SK-N-DZ (cell line): ENCODE measurements around the gene CDHR2.
A peak's percentile ranks its signal among the peaks of the same experiment; 100 is the strongest.

Source experiments
- DNase-seq: peaks from one replicate; pipeline ENCODE4 v3.0.0-alpha.2; 2015; ENCODE audit warnings: low spot score

The CDHR2 gene

GRCh38 chr5:176529116-176529740, 19.9 kb upstream of the CDHR2 start:
- no peak for DNase-seq

- no peak for DNase-seq
Measured at GRCh38 chr5:176529741-176530141, 19.4 kb upstream of the CDHR2 start.

- no peak for DNase-seq
Measured at GRCh38 chr5:176530393-176530982, 18.7 kb upstream of the CDHR2 start.

DNA sequence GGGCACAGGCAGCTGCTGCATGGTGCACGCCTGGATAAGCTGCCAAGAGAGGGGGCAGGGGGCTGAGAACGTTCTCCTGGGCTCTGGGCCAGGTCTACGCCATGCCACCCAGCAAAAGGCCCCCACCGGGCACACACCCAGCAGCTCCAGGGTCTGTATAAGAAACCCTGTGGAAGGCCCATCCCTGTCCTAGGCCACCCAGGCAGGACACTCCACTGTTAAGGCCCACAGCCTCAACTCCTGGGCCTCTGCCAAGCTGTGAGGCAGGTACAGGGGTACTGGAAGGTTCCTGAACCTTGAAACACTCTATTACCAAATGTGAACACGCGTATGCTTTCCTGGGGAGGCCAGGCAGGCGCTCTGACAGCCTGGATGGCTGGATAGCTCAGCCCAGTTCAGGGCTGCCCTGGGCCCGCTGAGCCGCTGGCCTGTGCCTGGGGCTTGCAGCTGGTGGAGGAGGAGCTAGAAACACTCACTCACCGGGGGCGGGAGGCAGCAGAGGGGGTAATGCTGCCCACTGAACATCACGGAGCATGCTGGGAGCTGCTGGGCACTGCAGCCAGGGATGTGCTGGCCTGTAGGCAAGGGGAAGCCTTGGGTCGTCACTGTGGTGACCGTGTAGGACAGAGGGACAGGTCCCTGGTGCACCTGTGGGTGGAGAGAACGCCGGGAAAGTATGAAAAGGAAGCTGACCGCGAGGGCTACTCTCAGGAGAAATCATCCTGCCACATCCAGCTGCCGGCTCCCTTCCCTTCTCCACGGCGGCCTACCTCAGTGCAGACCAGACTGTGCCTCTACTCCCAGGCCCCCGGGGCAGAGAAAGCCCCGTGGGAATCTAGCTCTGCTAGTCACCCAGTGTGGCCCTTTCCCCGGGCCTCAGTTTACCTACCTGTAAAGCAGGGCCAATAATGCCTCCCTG, 17.9 kb upstream of the CDHR2 start:
- DNase-seq: no peak

- no peak for DNase-seq
Measured at GRCh38 chr5:176531902-176532493, 17.1 kb upstream of the CDHR2 start.

GRCh38 chr5:176532795-176533194, 16.3 kb upstream of the CDHR2 start:
- DNase-seq: no peak

DNA sequence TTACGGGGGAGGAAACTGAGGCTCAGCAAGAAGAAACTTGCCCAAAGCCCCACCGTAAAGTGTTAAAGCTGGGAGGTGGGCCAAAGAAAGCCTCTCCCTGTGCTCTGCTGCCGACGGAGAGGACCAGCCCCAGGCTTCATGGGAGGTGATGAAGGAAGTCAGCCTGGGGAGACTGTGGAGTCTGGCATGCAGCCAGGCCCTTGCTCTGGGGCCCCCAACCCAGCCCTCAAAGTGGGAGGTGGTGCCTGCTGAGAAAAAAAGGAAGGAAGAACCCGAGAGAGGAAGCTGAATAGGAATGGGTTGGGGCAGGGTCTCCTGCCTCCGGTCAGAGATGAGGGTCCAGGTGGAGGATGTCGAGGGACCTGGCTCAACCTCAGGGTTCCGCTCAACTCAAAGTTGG, 15.8 kb upstream of the CDHR2 start:
- no peak for DNase-seq

DNA sequence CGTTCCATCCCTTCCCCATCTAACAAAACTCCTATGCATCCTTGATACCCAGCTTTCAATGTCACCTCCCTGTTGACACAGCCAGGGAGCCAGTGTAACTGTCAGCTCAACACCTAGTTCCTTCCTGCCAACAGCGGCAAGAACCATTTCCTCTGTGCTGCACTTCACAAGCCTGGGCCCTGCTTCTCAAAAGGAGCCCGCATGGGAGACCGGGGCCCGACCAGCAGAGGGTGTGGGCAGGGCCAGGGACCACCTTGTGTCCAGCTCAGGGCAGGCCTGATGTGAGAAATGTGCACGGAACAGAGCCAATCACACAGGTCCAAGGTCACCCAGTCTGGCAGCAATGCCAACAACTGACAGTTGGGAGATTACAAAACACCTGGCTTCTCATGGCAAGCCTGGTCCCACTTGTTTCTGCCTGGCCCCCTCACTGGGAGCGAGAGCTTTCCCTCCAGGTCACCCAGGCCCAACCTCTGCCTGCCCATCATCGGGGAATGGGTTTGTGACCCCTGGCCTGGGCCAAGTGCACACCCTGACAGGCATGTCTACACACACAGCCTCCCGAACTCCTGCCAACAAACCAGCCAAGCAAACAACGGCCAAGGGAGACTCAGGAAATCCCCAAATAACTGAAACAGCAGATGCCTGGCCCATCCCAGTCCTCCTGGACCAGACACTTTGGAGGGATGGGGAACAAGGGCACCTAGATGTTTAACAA, 15.1 kb upstream of the CDHR2 start:
- no peak for DNase-seq

GRCh38 chr5:176534640-176535039, 14.5 kb upstream of the CDHR2 start:
- DNase-seq: no peak

GRCh38 chr5:176535101-176535663, 14.0 kb upstream of the CDHR2 start:
- no peak for DNase-seq

GRCh38 chr5:176535664-176536131, 13.4 kb upstream of the CDHR2 start:
- DNase-seq: no peak

- DNase-seq: peak; percentile 60
Measured at GRCh38 chr5:176536132-176536901, 12.8 kb upstream of the CDHR2 start.

GRCh38 chr5:176536902-176537553, 12.1 kb upstream of the CDHR2 start, which contains the start of gene RNF44:
Gene RNF44, minus strand, starts transcription at chr5:176537402. Its CDS starts 4,930 bp downstream, at chr5:176532472.
- DNase-seq: peak; percentile 98

DNA sequence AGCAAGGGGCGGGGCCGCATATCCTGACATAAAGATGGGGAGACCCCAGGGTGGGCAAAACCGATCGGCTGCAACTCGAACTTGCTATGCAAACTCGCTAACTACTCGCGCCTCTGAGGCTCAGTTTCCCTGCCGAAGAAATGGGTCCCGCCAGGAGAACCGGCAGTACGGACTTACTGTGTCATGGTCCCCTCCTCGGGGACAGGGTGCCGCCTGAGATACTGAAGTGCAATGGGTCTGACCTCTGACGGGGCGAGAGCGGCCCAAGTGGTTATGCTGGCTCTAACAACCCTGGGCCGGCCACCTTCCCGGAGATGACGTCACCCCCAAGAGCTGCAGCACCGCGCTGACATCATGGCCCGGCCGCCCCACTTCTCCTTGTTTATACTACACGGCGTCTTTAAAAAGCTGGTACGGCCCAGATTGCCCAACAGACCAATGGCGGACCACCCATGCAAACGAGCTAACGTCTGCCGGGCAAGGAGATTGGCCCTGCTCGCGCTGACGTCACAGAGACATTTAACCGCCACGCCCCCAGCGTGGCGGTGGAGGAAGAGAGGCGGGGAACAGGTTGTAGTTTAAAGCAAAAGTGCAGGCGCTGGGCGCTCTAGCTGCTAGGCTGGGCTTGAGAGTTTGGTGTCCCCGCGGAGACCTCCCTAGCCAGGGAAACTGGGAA, 11.4 kb upstream of the CDHR2 start:
- DNase-seq: peak; percentile 99

DNA sequence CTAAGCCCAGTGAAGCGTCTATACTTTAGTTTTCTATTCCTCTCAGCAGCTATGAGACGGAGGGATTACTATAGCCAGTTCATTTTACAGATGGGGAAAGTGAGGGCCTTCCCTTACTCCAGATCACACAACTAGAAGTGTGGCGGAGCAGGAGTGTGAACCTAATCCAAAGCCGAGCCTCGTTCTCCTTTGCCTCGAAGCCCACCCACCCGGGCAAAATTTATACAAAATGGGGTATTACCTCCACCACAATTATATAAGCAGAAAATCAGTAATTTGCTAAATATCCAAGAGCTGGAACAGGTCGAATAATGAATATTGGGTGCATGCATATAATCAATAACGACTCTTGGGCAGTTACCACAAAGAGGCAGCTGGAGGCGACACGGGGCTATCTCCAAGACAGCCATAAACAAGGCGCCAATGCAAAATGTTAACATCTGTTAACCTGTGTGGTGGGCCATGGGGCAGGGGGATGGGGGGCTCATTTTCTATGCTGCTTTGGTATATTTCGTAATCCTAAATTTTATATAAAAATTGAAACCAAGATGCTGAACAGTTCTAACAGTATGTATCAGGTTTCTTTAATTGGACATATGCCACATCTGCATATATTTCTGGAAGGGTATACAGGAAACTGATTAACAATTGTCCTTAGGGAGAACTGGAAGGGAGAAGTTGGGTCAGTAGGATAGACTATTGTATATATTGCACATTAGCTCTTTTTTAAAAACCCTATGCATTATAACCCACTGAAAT, 10.7 kb upstream of the CDHR2 start:
- DNase-seq: peak; percentile 53

DNA sequence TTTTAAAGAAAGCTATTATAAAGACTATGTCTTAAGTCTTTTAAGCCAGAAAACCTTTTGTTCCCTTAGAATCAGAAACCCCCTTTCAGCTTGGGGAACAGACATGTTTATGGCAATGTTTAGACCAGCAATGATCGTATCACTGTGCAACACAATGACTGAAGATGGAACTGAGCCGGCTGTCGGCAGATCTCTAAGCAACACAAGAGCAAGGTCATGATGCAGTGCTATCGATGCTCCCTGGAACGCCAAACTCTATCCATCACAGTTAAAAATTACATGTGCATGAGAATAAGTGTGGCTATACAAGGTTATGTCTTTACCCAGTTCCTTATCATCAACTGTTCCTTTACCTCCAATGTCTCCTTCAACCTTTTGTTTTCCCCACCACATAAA, 10.2 kb upstream of the CDHR2 start:
- DNase-seq: no peak

DNA sequence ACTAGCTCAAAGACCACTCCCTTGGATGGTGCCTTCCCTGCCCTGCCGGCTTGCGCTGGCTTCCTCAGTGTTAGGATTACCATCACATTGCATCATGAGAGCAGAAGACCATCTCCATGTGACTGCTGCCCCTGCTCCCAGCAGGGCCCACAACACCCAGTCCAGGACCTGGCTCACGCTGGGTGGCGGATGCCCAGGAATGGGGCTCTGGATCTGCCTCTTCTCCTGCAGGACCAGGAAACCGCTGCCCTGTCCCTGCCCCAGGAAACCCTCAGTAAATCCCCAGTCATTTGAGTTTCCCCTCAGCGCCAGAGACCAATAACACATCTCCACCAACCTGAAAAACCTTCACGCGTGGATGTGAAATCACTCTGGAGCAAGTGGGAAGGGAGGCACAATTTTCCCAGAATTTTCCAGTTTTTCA, 8.7 kb upstream of the CDHR2 start:
- DNase-seq: no peak

GRCh38 chr5:176540956-176541337, 8.2 kb upstream of the CDHR2 start:
- no peak for DNase-seq
